ENCODE results near the gene HDAC5.

Gene HDAC5

GRCh38 chr17:44074231-44074910 is 49.1 kb downstream of the HDAC5 start:
- Histone ChIP-seq H3K9me3 (ENCODE audit: low read depth, low read length) (no peaks in the 10 kb centered on the region), H3K36me3 (ENCODE audit: insufficient read depth, low read length) (peaks cover 15% of the 10 kb centered on the region; the same call in 1 of the 2 replicates), H3K27ac (no peak overlapping the region), H3K4me3 (no peak overlapping the region), H3K9ac (ENCODE audit: insufficient read length) (no peak overlapping the region)
- DNase-seq (ENCODE audit: low read depth, low spot score), result no peak
- no peak for TF ChIP-seq POLR2AphosphoS5 (IDR thresholded peaks at IDR 0.05; ENCODE audit: borderline replicate concordance, low read depth, low read length)
- no peak for TF ChIP-seq EZH2 (IDR thresholded peaks at IDR 0.05)
- TF ChIP-seq FOXP2 (optimal IDR thresholded peaks at IDR 0.05; ENCODE audit: control extremely low read depth, extremely low read length, insufficient read depth), result no peak

- H3K27ac ChIP-seq, result peak overlapping the region; percentile 85
- H3K36me3 ChIP-seq (ENCODE audit: insufficient read depth, low read length), result peaks cover 4% of the 10 kb centered on the region; the same call in 1 of the 2 replicates
- TF ChIP-seq POLR2AphosphoS5 (IDR thresholded peaks at IDR 0.05; ENCODE audit: borderline replicate concordance, low read depth, low read length), result no peak
- TF ChIP-seq EZH2 (IDR thresholded peaks at IDR 0.05), result no peak
- TF ChIP-seq FOXP2 (optimal IDR thresholded peaks at IDR 0.05; ENCODE audit: control extremely low read depth, extremely low read length, insufficient read depth), result no peak
- peak overlapping the region; percentile 80 for H3K4me3 ChIP-seq
- no peak for DNase-seq (ENCODE audit: low read depth, low spot score)
- H3K9me3 ChIP-seq (ENCODE audit: low read depth, low read length), result no peaks in the 10 kb centered on the region
- H3K9ac ChIP-seq (ENCODE audit: insufficient read length), result no peak overlapping the region
Observed at GRCh38 chr17:44071772-44072171, 51.7 kb downstream of the HDAC5 start.

GRCh38 chr17:44071198-44071520 is 52.3 kb downstream of the HDAC5 start:
- peaks cover under 1% of the 10 kb centered on the region; the same call in 1 of the 2 replicates for H3K36me3 ChIP-seq (ENCODE audit: insufficient read depth, low read length)
- DNase-seq (ENCODE audit: low read depth, low spot score), result no peak
- H3K27ac ChIP-seq, result 0 out of 2 replicates have a peak overlapping the region, but pooled peaks have one; percentile 25
- TF ChIP-seq FOXP2 (optimal IDR thresholded peaks at IDR 0.05; ENCODE audit: control extremely low read depth, extremely low read length, insufficient read depth), result no peak
- no peak for TF ChIP-seq EZH2 (IDR thresholded peaks at IDR 0.05)
- TF ChIP-seq POLR2AphosphoS5 (IDR thresholded peaks at IDR 0.05; ENCODE audit: borderline replicate concordance, low read depth, low read length), result no peak
- no peaks in the 10 kb centered on the region for H3K9me3 ChIP-seq (ENCODE audit: low read depth, low read length)
- H3K4me3 ChIP-seq, result peak overlapping the region; percentile 80
- peak overlapping the region; percentile 76 for H3K9ac ChIP-seq (ENCODE audit: insufficient read length)

- Histone ChIP-seq H3K27ac (peak within 1 kb of the TSS; percentile 85), H3K4me3 (peak within 1 kb of the TSS; percentile 80), H3K9me3 (ENCODE audit: low read depth, low read length) (no peaks in the 10 kb centered on the region), H3K9ac (ENCODE audit: insufficient read length) (peak within 1 kb of the TSS; percentile 76), H3K36me3 (ENCODE audit: insufficient read depth, low read length) (no peaks in the 10 kb centered on the region)
- DNase-seq (ENCODE audit: low read depth, low spot score), result no peak
- no peak for TF ChIP-seq EZH2 (IDR thresholded peaks at IDR 0.05)
- TF ChIP-seq POLR2AphosphoS5 (IDR thresholded peaks at IDR 0.05; ENCODE audit: borderline replicate concordance, low read depth, low read length), result peak; percentile 59; the same call in 1 of the 2 replicates
Observed at GRCh38 chr17:44070455-44071197, 52.8 kb downstream of the HDAC5 start, which contains the start of gene G6PC3. Gene G6PC3, plus strand, starts transcription at chr17:44070735. Its CDS starts 231 bp downstream, at chr17:44070966.

GRCh38 chr17:44069974-44070454 is 53.4 kb downstream of the HDAC5 start:
- no peak for TF ChIP-seq FOXP2 (optimal IDR thresholded peaks at IDR 0.05; ENCODE audit: control extremely low read depth, extremely low read length, insufficient read depth)
- no peaks in the 10 kb centered on the region for H3K36me3 ChIP-seq (ENCODE audit: insufficient read depth, low read length)
- no peaks in the 10 kb centered on the region for H3K9me3 ChIP-seq (ENCODE audit: low read depth, low read length)
- no peak for DNase-seq (ENCODE audit: low read depth, low spot score)
- H3K4me3 ChIP-seq, result peak overlapping the region; percentile 80
- H3K9ac ChIP-seq (ENCODE audit: insufficient read length), result peak overlapping the region; percentile 60
- peak overlapping the region; percentile 85 for H3K27ac ChIP-seq

GRCh38 chr17:44067545-44067940 is 55.9 kb downstream of the HDAC5 start:
- H3K9ac ChIP-seq (ENCODE audit: insufficient read length), result no peak overlapping the region
- no peak overlapping the region for H3K4me3 ChIP-seq
- DNase-seq (ENCODE audit: low read depth, low spot score), result no peak
- TF ChIP-seq FOXP2 (optimal IDR thresholded peaks at IDR 0.05; ENCODE audit: control extremely low read depth, extremely low read length, insufficient read depth) (no peak), EZH2 (IDR thresholded peaks at IDR 0.05) (no peak), POLR2AphosphoS5 (IDR thresholded peaks at IDR 0.05; ENCODE audit: borderline replicate concordance, low read depth, low read length) (no peak)
- H3K36me3 ChIP-seq (ENCODE audit: insufficient read depth, low read length), result peaks cover 18% of the 10 kb centered on the region
- H3K9me3 ChIP-seq (ENCODE audit: low read depth, low read length), result no peaks in the 10 kb centered on the region
- H3K27ac ChIP-seq, result peak overlapping the region; percentile 92; the same call in 1 of the 2 replicates

- peak within 1 kb of the TSS; percentile 97 for H3K4me3 ChIP-seq
- peaks cover 26% of the 10 kb centered on the region for H3K36me3 ChIP-seq (ENCODE audit: insufficient read depth, low read length)
- DNase-seq (ENCODE audit: low read depth, low spot score), result peak; percentile 50
- TF ChIP-seq EZH2 (IDR thresholded peaks at IDR 0.05), result no peak
- TF ChIP-seq FOXP2 (optimal IDR thresholded peaks at IDR 0.05; ENCODE audit: control extremely low read depth, extremely low read length, insufficient read depth), result peak; percentile 30
- TF ChIP-seq POLR2AphosphoS5 (IDR thresholded peaks at IDR 0.05; ENCODE audit: borderline replicate concordance, low read depth, low read length), result peak; percentile 86
- H3K27ac ChIP-seq, result peak within 1 kb of the TSS; percentile 92
- H3K9ac ChIP-seq (ENCODE audit: insufficient read length), result peak within 1 kb of the TSS; percentile 97
- no peaks in the 10 kb centered on the region for H3K9me3 ChIP-seq (ENCODE audit: low read depth, low read length)
Observed at GRCh38 chr17:44066204-44066930, 57.1 kb downstream of the HDAC5 start, which contains the start of gene LSM12. Gene LSM12, minus strand, starts transcription at chr17:44066671. Its CDS starts 84 bp downstream, at chr17:44066587.
